PC-3 (cell line): ENCODE data around the gene HS3ST4. TPM values are rescaled to one million over a fixed set of nuclear protein-coding genes. Genes with fewer than 3 reads are reported as not detected.

Experiments used
- ATAC-seq: fragments of 200-7000 bp; cut with Tn5 transposase; 2 replicates; pipeline ENCODE4 v1.9.1; 2020; ENCODE audit warnings: mild to moderate bottlenecking, moderate library complexity
- BruUV-seq: library from RNA; stranded (reverse); fragments of 400-500 nt; replicated peaks from 2 replicates; lab custom pipeline; 2021; lab: Mats Ljungman, UMichigan
- CTCF ChIA-PET: fragments of 300-600 bp; sonication (Branson Sonifier 250); formaldehyde crosslinking; loops from one replicate; lab custom pipeline; 2022; ENCODE audit warnings: antibody characterized with exemption; lab: Charles Lee
- POLR2A ChIA-PET: fragments of 300-600 bp; sonication (Branson Sonifier 250); formaldehyde crosslinking; loops from one replicate; lab custom pipeline; 2022; ENCODE audit warnings: antibody characterized with exemption; ENCODE audit not compliant: unreplicated experiment; lab: Charles Lee
- DNase-seq: peaks from one replicate; pipeline ENCODE4 v3.0.0-alpha.2; 2015
- H2AFZ ChIP-seq: fragments of 300-600 bp; sonication (generic); 2 replicates; pipeline ENCODE4 v1.6.0; 2016; ENCODE audit warnings: antibody characterized with exemption, low read length
- H3F3A ChIP-seq: fragments of 300-600 bp; sonication (generic); one replicate; pipeline ENCODE4 v1.6.0; 2017; ENCODE audit warnings: antibody characterized with exemption, low read length, control low read depth, mild to moderate bottlenecking; ENCODE audit not compliant: unreplicated experiment
- H3K27ac ChIP-seq: fragments of 300-600 bp; sonication (generic); 2 replicates; pipeline ENCODE4 v1.5.1; 2016; ENCODE audit warnings: mild to moderate bottlenecking, low read length
- H3K27me3 ChIP-seq: fragments of 300-600 bp; sonication (generic); 2 replicates; pipeline ENCODE4 v1.6.1; 2016; ENCODE audit warnings: low read length, mixed read lengths
- H3K36me3 ChIP-seq: fragments of 300-600 bp; sonication (generic); 2 replicates; pipeline ENCODE4 v1.6.1; 2016; ENCODE audit warnings: low read depth, mixed run types, low read length, mixed read lengths
- H3K4me1 ChIP-seq: fragments of 300-600 bp; sonication (generic); 2 replicates; pipeline ENCODE4 v1.5.1; 2016; ENCODE audit warnings: low read length; ENCODE audit not compliant: insufficient read depth
- H3K4me2 ChIP-seq: fragments of 300-600 bp; sonication (generic); 2 replicates; pipeline ENCODE4 v1.6.0; 2016; ENCODE audit warnings: low read length
- H3K4me3 ChIP-seq: fragments of 300-600 bp; sonication (generic); 2 replicates; pipeline ENCODE4 v1.5.1; 2016; ENCODE audit warnings: mild to moderate bottlenecking, low read length, mixed read lengths
- H3K79me2 ChIP-seq: fragments of 300-600 bp; sonication (generic); 2 replicates; pipeline ENCODE4 v1.6.1; 2017; ENCODE audit warnings: low read length, mixed read lengths
- H3K9ac ChIP-seq: fragments of 300-600 bp; sonication (generic); 2 replicates; pipeline ENCODE4 v1.6.0; 2016; ENCODE audit warnings: mild to moderate bottlenecking, low read length
- H3K9me2 ChIP-seq: fragments of 300-600 bp; sonication (generic); replicated peaks from 2 replicates; pipeline ENCODE4 v1.6.1; 2016; ENCODE audit warnings: mixed run types, low read length, mixed read lengths
- H3K9me3 ChIP-seq: fragments of 300-600 bp; sonication (generic); 2 replicates; pipeline ENCODE4 v1.6.1; 2016; ENCODE audit warnings: low read length, mixed read lengths
- H4K20me1 ChIP-seq: fragments of 300-600 bp; sonication (generic); 2 replicates; pipeline ENCODE4 v1.6.1; 2016; ENCODE audit warnings: low read length, mixed read lengths
- EZH2 ChIP-seq: fragments of 300-600 bp; sonication (generic); IDR thresholded peaks from one replicate; pipeline ENCODE4 v1.6.1; 2017; ENCODE audit warnings: antibody characterized with exemption, mild to moderate bottlenecking, low read length; ENCODE audit not compliant: unreplicated experiment
- EZH2phosphoT487 ChIP-seq: fragments of 300-600 bp; sonication (generic); IDR thresholded peaks from 2 replicates; pipeline ENCODE4 v1.6.1; 2018; ENCODE audit warnings: mild to moderate bottlenecking, antibody characterized with exemption, low read length, borderline replicate concordance
- intact Hi-C: fragments of 100-400 bp; cut with micrococcal nuclease; formaldehyde crosslinking; loops from 2 replicates; pipeline ENCODE4 v1.9.0; 2023
- total RNA-seq: library from RNA; depleted of rRNA; stranded (reverse); fragments of >200 nt; gene quantifications from 2 replicates; pipeline ENCODE4 v1.2.3, GENCODE V29; 2014
- TF ChIP-seq, protein P1 (sequence below): fragments of 300-600 bp; sonication (generic); conservative IDR thresholded peaks from 2 replicates; pipeline ENCODE4 v1.5.1; 2017; ENCODE audit warnings: antibody characterized with exemption, low read depth, mild to moderate bottlenecking, low read length

HS3ST4 gene
- total RNA-seq, 1 experiment from 2014 or later: not detected

DNA sequence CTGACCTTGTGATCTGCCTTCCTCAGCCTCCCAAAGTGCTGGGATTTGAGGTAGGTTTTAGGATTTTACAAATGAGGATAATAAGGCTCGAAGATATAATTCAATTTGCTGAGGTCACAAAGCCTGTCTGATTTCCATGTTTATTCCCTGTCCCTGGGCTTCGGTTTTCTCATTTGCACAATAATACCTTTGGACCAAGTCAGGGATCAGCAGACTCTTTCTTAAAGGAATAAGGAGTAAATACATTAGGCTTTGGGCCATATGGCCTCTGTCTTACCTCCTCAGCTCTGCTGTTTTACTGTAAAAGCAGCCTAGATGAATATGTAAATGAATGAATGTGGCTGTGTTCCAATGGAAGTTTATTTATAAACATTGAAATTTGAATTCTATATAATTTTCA is 442.8 kb downstream of the HS3ST4 start:
- intact Hi-C loops: no loop called here
- ATAC-seq: no peak

GRCh38 chr16:26137956-26138355 is 446.2 kb downstream of the HS3ST4 start:
- BruUV-seq: no TSS peak
- no peak overlapping the region for H2AFZ ChIP-seq
- TF ChIP-seq EZH2 (no peak), EZH2phosphoT487 (no peak)
- TF ChIP-seq, protein P1, sequence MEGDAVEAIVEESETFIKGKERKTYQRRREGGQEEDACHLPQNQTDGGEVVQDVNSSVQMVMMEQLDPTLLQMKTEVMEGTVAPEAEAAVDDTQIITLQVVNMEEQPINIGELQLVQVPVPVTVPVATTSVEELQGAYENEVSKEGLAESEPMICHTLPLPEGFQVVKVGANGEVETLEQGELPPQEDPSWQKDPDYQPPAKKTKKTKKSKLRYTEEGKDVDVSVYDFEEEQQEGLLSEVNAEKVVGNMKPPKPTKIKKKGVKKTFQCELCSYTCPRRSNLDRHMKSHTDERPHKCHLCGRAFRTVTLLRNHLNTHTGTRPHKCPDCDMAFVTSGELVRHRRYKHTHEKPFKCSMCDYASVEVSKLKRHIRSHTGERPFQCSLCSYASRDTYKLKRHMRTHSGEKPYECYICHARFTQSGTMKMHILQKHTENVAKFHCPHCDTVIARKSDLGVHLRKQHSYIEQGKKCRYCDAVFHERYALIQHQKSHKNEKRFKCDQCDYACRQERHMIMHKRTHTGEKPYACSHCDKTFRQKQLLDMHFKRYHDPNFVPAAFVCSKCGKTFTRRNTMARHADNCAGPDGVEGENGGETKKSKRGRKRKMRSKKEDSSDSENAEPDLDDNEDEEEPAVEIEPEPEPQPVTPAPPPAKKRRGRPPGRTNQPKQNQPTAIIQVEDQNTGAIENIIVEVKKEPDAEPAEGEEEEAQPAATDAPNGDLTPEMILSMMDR: no peak
- no peaks in the 10 kb centered on the region for H3K27me3 ChIP-seq
- no peaks in the 10 kb centered on the region for H3K9me3 ChIP-seq
- CTCF ChIA-PET: no interaction called here
- no peaks in the 10 kb centered on the region for H3K4me1 ChIP-seq
- H3K9me2 ChIP-seq: no peaks in the 10 kb centered on the region
- H3K4me2 ChIP-seq: no peak overlapping the region
- POLR2A ChIA-PET: no interaction called here
- DNase-seq: no peak
- ATAC-seq: no peak
- H4K20me1 ChIP-seq: no peaks in the 10 kb centered on the region
- no peaks in the 10 kb centered on the region for H3K36me3 ChIP-seq
- H3K79me2 ChIP-seq: no peaks in the 10 kb centered on the region
- intact Hi-C loops: no loop called here
- H3K4me3 ChIP-seq: no peak overlapping the region
- no peak overlapping the region for H3K9ac ChIP-seq
- H3K27ac ChIP-seq: no peak overlapping the region
- H3F3A ChIP-seq: no peaks in the 10 kb centered on the region

More for the DNA sequence above, 442.8 kb downstream of the HS3ST4 start:
- Histone ChIP-seq H3K9me3 (no peaks in the 10 kb centered on the region), H3K4me2 (no peak overlapping the region), H3K27ac (no peak overlapping the region), H2AFZ (no peak overlapping the region), H3K9me2 (no peaks in the 10 kb centered on the region), H3K27me3 (no peaks in the 10 kb centered on the region), H3K4me1 (no peaks in the 10 kb centered on the region), H4K20me1 (no peaks in the 10 kb centered on the region), H3K36me3 (no peaks in the 10 kb centered on the region), H3K79me2 (no peaks in the 10 kb centered on the region), H3K9ac (no peak overlapping the region), H3K4me3 (no peak overlapping the region), H3F3A (no peaks in the 10 kb centered on the region)
- ChIA-PET CTCF (no interaction called here), POLR2A (no interaction called here)
- BruUV-seq: no TSS peak
- no peak for TF ChIP-seq EZH2phosphoT487
- TF ChIP-seq, protein P1: no peak
- no peak for TF ChIP-seq EZH2
- DNase-seq: no peak

DNA sequence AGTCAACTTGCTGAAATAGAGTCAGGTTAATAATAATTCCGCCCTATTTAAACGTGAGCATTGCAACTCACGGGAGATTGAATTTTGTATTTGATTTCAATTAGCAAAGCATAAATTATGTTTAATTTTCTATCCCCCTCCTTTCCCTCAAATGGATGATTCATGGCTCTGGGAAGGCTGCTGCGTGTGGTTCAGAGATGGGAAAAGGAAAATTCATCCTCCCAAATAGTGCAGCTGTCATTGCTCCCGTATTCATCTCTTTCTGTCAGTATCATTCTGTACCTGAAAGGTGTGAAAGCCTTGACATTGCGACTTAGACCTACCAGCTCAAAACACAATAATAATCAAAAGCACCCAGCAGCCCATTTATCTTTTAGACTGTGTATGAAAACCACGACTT is 447.3 kb downstream of the HS3ST4 start:
- H3K4me3 ChIP-seq: no peak overlapping the region
- no peak for TF ChIP-seq EZH2phosphoT487
- no peak for TF ChIP-seq EZH2
- TF ChIP-seq, protein P1: no peak
- H3K4me1 ChIP-seq: no peaks in the 10 kb centered on the region
- no peak overlapping the region for H2AFZ ChIP-seq
- no peaks in the 10 kb centered on the region for H3K79me2 ChIP-seq
- no peak for DNase-seq
- H3K36me3 ChIP-seq: no peaks in the 10 kb centered on the region
- H3K9ac ChIP-seq: no peak overlapping the region
- no peaks in the 10 kb centered on the region for H3K9me2 ChIP-seq
- ChIA-PET POLR2A (no interaction called here), CTCF (no interaction called here)
- intact Hi-C loops: no loop called here
- H3F3A ChIP-seq: no peaks in the 10 kb centered on the region
- H3K27me3 ChIP-seq: no peaks in the 10 kb centered on the region
- H3K4me2 ChIP-seq: no peak overlapping the region
- no peak overlapping the region for H3K27ac ChIP-seq
- H4K20me1 ChIP-seq: no peaks in the 10 kb centered on the region
- no peaks in the 10 kb centered on the region for H3K9me3 ChIP-seq
- ATAC-seq: no peak
- BruUV-seq: no TSS peak
